A549 treated with RU486 at 1 μM for 4 hours (cell line): ENCODE measurements around the gene MAP3K21. TPM values are rescaled to one million over a fixed set of nuclear protein-coding genes. Genes with fewer than 3 reads are reported as not detected.

Experiments
- total RNA-seq: library from RNA; stranded (reverse); fragments of 200-300 nt; extraction: Qiagen RNA extraction; gene quantifications from 5 replicates; pipeline ENCODE4 v1.2.3, GENCODE V29; 2022; ENCODE audit warnings: low read depth

The MAP3K21 gene
- total RNA-seq = 6.0 to 12.9 TPM (median 12.1 TPM) in 5 replicates

DNA sequence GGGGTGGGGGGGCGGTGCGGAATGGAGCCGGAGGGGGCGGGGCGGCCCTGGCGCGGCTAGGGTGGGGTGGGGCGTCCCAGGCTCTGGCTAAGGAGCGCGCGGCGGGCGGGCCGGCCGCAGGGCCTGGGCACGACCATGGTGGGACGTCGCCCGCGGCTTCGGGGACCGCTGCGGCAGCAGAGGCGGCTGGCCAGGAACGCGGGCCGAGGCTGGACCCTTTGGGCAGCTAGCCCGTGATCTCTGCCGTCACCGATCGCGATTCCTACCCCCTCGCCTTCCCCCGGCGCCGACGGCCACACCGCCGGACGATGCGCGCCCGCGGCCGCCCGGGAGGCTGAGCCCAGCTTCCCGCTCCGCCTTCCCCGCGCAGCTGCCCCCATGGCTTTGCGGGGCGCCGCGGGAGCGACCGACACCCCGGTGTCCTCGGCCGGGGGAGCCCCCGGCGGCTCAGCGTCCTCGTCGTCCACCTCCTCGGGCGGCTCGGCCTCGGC lies at the start of gene MAP3K21:
Gene MAP3K21 (plus strand): TSS at position 74 of the 491 bp plus-strand sequence. CDS start 305 bp downstream, at position 379.

DNA sequence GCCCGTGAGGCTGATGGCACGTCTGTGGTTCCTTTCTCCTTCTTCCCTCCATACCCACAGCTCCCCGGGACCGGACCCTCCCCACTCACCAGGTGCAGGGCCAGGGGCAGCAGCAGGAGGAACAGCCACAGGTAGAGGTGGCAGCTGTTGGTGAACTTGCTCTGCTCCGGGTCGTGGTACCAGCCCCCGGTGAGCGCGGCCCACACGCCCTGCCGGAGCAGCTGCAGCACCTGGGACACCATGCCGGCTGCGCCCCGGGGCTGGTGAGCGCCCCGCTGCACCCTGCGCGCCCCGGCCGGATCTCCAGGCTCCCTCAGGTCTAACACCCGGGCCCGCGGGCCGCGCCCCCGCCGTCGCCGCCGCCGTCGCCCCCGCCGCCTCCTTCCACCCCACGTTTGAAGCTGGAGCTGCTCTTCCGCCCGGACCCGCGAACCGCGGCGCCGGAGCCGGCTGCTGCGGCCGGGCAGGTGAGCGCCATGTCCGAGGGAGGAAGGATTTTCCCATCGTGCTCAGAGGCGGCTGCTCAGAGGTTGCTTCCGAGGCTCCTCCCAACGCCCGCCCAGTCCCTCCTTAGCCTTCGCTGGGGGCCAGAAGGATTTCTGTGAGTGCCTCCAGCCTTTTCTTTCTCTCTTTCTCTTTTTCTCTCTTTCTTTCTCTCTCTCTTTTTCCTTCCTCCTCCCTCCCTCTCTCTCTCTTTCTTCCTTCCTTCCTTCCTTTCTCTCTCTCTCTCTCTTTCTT lies 32.1 kb upstream of the MAP3K21 start, which contains the start of gene PCNX2:
Gene PCNX2 (minus strand): TSS at position 489 of the 738 bp plus-strand sequence. CDS start 247 bp downstream, at position 242.

Other genes with a start within 250 kb of the MAP3K21 start
- gene PCNX2, start 32.0 kb upstream of the MAP3K21 start, total RNA-seq = 9.3 to 12.5 TPM (median 10.6 TPM) in 5 replicates